Measurements from ENCODE around the gene CCL20.
"Not testable (repeated sequence)": the region's sequence is repeated elsewhere in the genome, so short reads cannot be mapped to it uniquely, and the experiment has no call there.

The CCL20 gene

GRCh38 chr2:227796045-227796711 is 17.5 kb upstream of the CCL20 start:
- intact Hi-C loops (cut with DNase I), result no loop called here
- DNase-seq, result no peak

GRCh38 chr2:227796768-227797167 is 16.9 kb upstream of the CCL20 start:
- not testable (repeated sequence) for DNase-seq

DNA sequence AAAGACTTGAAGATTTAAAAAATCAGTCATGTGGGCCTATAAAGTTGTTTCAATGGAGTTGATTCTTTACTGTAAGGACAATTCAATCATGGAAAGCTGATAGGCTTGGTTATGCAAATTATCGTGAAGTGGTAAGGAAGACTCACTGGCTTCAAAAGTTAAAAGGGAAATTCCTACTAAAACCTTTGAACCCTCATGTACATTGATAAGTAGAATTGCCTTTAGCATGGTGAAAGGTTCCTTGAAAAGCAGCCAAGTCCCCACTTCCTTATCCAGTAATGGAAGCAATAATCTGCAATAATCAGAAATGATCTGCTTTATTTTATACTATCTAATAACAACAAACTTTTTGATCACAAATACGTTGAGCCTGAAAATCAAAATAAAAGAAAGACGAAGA is 14.4 kb upstream of the CCL20 start:
- intact Hi-C loops (cut with DNase I), result no loop called here
- no peak for DNase-seq

More at GRCh38 chr2:227796768-227797167, 16.9 kb upstream of the CCL20 start:
- intact Hi-C loops (cut with DNase I), result not testable (repeated sequence)

GRCh38 chr2:227802882-227803281 is 10.8 kb upstream of the CCL20 start:
- no peak for DNase-seq
- intact Hi-C loops (cut with DNase I), result no loop called here

DNA sequence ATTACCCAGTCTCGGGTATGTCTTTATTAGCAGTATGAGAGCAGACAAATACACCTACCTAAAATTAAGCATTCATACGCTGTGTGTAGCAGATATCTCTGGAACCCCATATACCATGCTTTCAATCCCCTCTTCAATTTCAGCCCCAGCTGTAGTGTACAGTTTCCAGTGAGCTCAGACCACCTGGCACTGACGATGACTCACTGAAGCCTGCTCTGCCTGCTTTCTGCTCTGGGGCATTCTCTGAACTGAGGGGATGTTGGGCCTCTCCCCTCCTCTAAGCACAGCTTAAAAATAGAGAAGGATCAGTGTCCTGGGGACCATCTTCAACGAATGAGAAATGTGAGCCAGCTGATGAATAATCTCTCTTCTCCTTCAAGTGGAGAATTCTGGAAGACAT is 8.7 kb upstream of the CCL20 start:
- intact Hi-C loops (cut with DNase I), result no loop called here

DNA sequence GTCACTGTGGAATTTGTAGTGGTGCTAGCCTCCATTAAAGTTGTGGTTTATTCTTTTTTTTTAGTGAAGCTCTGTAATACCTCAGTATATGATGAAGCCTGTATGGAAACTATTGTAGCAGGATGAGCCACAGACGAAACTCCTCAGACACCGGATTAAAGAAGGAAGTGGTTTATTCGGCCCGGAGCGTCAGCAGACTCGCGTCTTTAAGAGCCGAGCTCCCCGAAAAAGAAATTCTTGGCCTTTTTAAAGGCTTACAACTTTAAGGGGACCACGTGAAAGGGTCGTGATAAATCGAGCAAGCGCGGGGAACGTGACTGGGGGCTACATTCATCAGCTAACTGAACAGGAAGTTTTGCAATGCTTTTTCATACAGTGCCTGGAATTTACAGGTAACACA is 8.1 kb upstream of the CCL20 start:
- DNase-seq, result peak in 22 of 42 donors; percentile 7 to 62 (median 30)
- intact Hi-C loops (cut with DNase I), result no loop called here

More for the DNA sequence above, 8.7 kb upstream of the CCL20 start:
- no peak for DNase-seq

DNA sequence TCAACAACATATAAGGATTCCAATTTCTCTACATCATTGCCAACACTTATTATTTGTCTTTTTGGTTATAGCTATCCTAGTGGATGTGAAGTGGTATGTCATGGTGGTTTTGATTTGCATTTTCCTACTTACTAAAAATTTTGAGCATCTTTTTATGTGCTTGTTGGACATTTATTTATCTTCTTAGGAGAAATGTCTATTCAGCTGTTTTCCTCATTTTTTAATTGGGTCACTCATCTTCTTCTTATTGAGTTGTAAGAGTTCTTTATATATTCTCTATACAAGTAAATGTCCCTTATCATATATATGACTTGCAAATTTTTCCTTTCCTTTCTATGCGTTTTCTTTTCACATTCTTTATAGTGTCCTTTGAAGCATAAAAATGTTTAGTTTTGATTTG is 4.7 kb upstream of the CCL20 start:
- intact Hi-C loops (cut with DNase I), result no loop called here
- DNase-seq, result no peak

- intact Hi-C loops (cut with DNase I), result no loop called here
- no peak for DNase-seq
Observed at GRCh38 chr2:227812001-227812400, 1.6 kb upstream of the CCL20 start.

DNA sequence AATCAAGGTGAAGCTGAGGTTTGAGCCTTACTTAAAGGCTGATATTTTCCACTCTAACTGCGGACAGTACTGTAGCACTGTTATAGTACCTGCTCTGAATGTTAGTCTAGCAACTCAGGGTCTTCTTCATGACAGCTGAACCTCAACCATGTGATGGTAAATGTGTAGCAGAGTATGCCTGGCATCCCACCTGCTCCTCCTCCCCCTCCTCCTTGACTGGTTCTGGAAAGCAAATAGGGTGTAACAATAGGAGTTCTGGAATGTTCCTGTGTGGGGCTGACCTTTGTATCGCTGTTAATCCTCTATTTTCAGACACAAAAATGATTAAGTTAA is 447 bp upstream of the CCL20 start:
- intact Hi-C loops (cut with DNase I), result no loop called here
- DNase-seq, result no peak

DNA sequence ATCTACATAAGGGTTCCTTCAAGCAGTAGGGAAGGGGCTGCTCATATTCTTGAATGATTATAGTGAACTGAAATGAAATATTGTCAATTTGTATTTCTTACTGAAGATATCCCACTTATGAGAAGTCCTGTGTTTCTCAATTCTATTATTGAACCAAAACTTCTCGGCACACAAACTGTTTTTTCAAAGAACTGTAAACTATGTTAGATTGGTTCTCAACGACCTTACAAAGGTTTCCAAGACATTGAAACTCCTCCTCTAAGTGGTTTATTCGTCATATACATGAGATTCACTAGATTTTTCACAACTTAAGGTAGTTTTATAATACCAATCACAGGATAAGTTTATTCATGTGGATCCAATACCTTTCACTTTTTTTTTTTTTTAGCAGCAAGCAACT is 1.4 kb downstream of the CCL20 start:
- no peak for DNase-seq
- intact Hi-C loops (cut with DNase I), result no loop called here

DNA sequence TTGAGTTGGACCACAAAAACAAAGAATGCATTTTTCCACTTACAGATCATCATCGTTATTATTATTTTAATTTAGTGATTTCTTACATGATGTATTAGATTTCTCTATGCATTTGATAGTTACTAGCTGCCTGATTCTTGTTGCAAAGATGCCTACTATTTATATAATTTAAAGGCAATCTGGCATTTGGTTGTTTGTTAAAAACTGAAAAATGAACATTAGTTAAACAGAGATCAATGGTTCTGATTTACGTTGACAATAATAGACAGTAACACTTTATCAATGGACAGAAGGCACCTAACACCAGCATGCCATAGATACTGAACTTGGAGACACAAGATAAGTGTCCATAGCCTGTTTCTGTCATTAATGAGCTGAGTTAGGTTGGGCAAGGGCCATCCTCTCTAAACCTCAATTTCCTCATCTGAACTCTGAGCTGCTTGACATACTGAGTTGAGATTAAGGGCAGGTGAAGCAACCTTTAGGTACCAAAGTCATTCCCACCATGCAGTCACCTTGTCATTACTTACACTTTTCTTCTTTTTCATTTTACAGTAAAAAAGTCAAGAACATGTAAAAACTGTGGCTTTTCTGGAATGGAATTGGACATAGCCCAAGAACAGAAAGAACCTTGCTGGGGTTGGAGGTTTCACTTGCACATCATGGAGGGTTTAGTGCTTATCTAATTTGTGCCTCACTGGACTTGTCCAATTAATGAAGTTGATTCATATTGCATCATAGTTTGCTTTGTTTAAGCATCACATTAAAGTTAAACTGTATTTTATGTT is 3.1 kb downstream of the CCL20 start:
- intact Hi-C loops (cut with DNase I), result no loop called here

DNA sequence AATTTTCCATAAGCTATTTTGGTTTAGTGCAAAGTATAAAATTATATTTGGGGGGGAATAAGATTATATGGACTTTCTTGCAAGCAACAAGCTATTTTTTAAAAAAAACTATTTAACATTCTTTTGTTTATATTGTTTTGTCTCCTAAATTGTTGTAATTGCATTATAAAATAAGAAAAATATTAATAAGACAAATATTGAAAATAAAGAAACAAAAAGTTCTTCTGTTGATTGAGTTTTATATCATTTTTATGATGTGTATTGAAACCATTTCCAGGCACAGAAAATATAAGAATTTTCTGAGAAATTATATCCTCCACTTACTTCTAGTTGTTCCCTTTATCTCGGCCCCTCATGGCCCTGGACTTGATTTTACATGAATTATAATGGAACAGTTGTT is 3.7 kb downstream of the CCL20 start:
- intact Hi-C loops (cut with DNase I), result no loop called here
- DNase-seq, result no peak

More for the DNA sequence above, 3.1 kb downstream of the CCL20 start:
- no peak for DNase-seq

GRCh38 chr2:227817850-227818674 is 4.4 kb downstream of the CCL20 start:
- DNase-seq, result peak; percentile 58 to 94 (median 81)
- intact Hi-C loops (cut with DNase I), result no loop called here

- intact Hi-C loops (cut with DNase I), result no loop called here
- peak in 21 of 42 donors; percentile 2 to 62 (median 17) for DNase-seq
Observed at GRCh38 chr2:227818675-227819397, 5.2 kb downstream of the CCL20 start.

GRCh38 chr2:227819398-227819697 is 5.7 kb downstream of the CCL20 start:
- no peak for DNase-seq
- intact Hi-C loops (cut with DNase I), result no loop called here

DNA sequence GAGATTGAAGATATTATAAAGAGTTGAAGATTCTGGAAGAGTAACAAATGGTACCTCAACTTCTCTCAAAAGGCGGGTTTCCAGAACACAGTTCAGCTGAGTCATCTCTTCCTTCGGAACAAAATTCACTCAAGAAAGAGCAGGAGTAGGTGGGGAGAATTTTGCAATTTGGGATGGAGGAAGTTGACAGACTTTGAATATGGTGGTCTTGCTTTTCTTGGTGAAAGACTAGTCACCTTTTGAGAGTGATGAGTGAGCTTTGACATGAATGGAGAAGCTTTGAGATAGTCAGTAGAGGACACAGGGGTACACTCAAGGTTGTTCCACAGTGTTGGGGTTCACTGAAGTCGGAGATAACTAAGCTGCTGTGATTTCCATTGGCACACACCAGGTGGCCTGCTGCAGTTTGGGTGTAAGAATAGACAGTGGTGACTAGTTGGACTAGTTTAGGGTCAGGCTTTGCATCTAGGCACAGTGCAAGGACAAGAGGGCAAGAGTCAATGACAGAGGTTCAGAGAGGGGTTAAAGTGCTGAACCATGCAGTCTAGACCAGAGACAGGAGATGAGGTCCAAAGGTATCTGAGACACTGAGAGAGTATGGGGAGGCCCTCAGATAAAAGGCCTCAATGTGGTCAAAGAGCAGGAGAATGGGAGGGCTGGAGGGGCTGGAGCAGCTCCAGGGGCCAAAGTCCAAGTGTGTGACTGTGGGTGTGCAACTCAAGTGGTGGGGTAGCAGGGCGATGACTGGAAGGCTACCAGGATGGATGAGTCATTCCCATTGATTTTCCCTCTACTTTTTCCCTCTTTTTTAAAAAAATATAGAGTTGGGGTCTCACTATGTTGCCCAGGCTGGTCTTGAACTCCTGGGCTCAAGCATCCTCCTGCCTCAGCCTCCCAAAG is 7.7 kb downstream of the CCL20 start:
- DNase-seq, result no peak
- intact Hi-C loops (cut with DNase I), result no loop called here

GRCh38 chr2:227822416-227823003 is 8.9 kb downstream of the CCL20 start:
- intact Hi-C loops (cut with DNase I), result no loop called here
- no peak for DNase-seq

DNA sequence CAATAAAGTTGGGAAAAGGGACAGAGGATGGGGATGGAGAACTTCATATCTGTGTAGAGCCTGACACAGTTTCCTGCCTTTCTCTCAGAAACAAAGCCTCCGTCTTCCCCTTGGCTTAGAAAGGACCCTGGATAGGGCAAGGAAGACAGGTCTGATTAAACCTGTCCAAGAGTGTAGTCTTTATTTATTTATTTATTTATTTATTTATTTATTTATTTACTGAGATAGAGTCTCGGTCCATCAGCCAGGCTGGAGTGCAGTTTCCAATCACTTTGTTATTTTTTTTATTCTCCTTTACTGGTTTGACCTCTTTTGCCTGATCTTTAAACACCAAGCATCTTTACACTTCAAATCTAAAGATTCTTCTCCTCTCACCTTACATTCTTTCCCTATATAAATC is 10.3 kb downstream of the CCL20 start:
- intact Hi-C loops (cut with DNase I), result no loop called here
- no peak for DNase-seq

All from head of caudate nucleus (tissue), 42 donors.